ENCODE results near the gene OR2L8. TPM values are rescaled to one million over a fixed set of nuclear protein-coding genes. Genes with fewer than 3 reads are reported as not detected.
"Not testable (repeated sequence)": the region's sequence is repeated elsewhere in the genome, so short reads cannot be mapped to it uniquely, and the experiment has no call there.

Gene OR2L8
- total RNA-seq, 2 experiments from 2014 or later, result not detected

DNA sequence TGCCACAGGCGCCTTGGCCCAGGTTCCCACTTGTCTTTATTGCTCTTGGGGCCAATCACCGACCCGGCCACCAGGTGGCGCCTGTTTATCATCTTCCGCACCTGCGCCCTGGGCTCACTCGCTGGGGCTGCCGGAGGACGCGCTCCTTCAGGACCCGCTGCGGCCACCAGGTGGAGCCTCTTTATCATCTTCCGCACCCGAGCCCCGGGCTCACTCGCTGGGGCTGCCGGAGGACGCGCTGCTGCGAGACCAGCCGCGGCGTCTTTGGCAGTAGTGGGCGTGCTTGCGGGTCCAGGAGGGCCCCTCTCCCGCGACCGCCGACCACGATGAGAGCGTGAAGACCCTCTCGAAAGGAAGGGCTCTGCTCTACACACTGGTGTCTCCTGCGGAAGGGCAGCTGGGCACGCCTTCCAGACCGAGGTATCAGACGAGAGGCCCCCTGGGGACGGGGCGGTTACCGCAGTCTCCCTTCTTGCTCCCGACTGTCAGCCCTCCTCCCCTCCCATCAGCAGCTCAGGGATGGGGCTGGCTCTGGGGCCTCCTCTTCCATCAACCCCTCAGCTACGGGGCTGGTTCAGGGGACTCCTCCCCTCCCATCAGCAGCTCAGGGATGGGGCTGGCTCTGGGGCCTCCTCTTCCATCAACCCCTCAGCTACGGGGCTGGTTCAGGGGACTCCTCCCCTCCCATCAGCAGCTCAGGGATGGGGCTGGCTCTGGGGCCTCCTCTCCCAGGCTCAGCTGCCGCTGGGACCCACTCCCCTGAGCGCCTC lies 11.5 kb upstream of the OR2L8 start:
- H3K27ac Mint-ChIP-seq, result peak overlapping the region; percentile 58
- H3K36me3 Mint-ChIP-seq, H3K9me3 Mint-ChIP-seq, POLR2A ChIA-PET, H3K4me1 Mint-ChIP-seq, H3K27me3 Mint-ChIP-seq: not testable (repeated sequence)
- peak; percentile 98 for ATAC-seq (ENCODE audit: low read depth)
- peak overlapping the region; percentile 76 for H3K4me3 Mint-ChIP-seq
- DNase-seq, result peak; percentile 88

DNA sequence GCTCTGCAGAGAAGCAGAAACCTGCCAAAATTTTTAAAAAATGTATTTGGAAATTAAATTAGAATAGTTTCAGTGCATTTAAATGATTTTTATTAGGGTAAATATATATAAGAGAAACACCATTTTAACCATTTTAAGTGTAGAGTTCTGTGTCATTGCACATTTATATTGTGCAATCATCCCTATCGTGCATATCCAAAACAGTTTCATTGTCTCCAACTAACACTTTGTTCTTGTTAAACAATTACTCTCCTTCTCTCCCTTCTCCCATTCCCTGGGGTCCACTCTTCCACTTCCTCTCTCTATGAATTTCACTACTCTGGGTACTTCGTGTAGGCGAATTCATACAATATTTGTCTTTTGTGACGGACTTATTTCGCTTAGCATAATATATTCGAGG lies 6.0 kb upstream of the OR2L8 start:
- Mint-ChIP-seq H3K27ac (no peak overlapping the region), H3K9me3 (no peaks in the 10 kb centered on the region), H3K4me1 (no peaks in the 10 kb centered on the region), H3K4me3 (no peak overlapping the region), H3K27me3 (no peaks in the 10 kb centered on the region), H3K36me3 (no peaks in the 10 kb centered on the region)
- POLR2A ChIA-PET, result no interaction called here
- no peak for DNase-seq
- ATAC-seq (ENCODE audit: low read depth), result no peak

DNA sequence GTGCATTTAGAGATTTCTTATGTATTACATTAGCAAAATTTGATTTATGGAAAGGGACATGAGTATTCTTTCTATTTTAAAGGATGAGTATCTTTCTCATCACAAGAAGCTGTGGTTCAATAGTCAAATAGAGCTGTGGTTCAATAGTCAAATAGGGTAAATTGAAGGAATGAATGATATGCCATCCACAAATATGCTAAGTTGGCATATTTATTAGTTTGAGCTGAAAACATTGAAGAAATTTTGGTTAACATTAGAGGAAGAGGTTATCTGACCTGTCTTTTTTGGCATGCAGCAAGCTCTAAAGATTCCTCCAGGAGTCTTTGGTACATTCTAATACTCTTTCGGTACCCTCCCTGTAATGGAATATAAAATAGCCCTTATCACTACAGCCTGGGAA lies 4.8 kb downstream of the OR2L8 start:
- ATAC-seq (ENCODE audit: low read depth) (no peak), DNase-seq (no peak)
- no peaks in the 10 kb centered on the region for H3K36me3 Mint-ChIP-seq
- H3K27me3 Mint-ChIP-seq, result no peaks in the 10 kb centered on the region
- no peaks in the 10 kb centered on the region for H3K4me1 Mint-ChIP-seq
- POLR2A ChIA-PET, result no interaction called here
- H3K27ac Mint-ChIP-seq, result no peak overlapping the region
- peaks cover 5% of the 10 kb centered on the region for H3K9me3 Mint-ChIP-seq
- H3K4me3 Mint-ChIP-seq, result no peak overlapping the region

DNA sequence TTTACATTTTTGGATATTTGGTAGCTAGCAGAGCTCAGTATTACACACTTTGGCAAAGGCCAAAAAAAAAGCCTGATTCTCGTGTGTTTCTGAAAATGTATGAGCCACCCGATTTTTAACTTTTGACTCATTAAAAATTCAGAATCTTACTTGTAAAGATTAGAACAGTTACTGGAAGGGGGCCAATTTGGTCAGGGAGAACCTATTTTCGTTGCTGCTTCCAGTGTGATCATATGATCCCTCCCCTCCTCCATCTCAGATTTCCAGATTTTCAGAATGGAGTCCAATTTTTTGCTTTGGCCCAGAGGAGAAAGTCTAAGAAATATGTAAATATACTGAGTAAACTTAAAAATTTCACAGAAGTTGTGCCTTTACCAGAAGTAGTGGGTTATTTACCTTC lies 13.1 kb downstream of the OR2L8 start:
- H3K36me3 Mint-ChIP-seq, result no peaks in the 10 kb centered on the region
- peaks cover 7% of the 10 kb centered on the region for H3K9me3 Mint-ChIP-seq
- DNase-seq (no peak), ATAC-seq (ENCODE audit: low read depth) (no peak)
- no peak overlapping the region for H3K27ac Mint-ChIP-seq
- H3K4me3 Mint-ChIP-seq, result no peak overlapping the region
- H3K27me3 Mint-ChIP-seq, result no peaks in the 10 kb centered on the region
- POLR2A ChIA-PET, result no interaction called here
- peaks cover 1% of the 10 kb centered on the region for H3K4me1 Mint-ChIP-seq

DNA sequence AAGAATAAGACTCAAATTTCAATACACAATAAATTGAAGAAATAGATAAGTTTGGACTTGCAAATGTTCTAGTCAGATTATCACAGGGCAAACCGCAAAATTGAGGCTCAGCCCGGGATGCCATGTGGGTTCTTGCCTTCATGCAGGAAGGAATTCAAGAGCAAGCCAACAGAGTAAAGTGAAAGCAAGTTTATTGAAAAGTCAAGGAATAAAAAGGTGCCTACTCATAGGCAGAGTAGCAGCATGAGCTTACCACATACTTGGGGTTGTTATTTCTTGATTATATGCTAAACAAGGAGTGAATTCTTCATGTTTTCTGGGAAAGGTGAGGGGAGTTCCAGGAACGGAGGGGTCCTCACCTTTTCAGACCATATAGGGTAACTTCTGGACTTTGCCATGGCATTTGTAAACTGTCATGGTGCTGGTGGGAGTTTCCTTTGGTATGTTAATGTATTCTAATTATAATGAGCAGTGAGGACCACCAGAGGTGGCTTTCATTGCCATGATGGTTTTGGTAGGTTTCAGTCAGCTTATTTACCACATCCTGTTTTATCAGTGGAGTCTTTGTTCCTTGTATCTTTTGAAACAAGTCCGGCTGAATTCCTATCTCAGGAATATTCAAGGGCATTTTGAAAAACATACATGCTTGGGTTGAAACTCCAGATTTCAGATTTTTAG lies 14.4 kb downstream of the OR2L8 start:
- peak; percentile 52 for ATAC-seq (ENCODE audit: low read depth)
- POLR2A ChIA-PET, result no interaction called here
- no peak for DNase-seq
- H3K4me1 Mint-ChIP-seq, result peaks cover 4% of the 10 kb centered on the region
- no peaks in the 10 kb centered on the region for H3K36me3 Mint-ChIP-seq
- no peak overlapping the region for H3K27ac Mint-ChIP-seq
- no peaks in the 10 kb centered on the region for H3K27me3 Mint-ChIP-seq
- peaks cover 4% of the 10 kb centered on the region for H3K9me3 Mint-ChIP-seq
- no peak overlapping the region for H3K4me3 Mint-ChIP-seq

DNA sequence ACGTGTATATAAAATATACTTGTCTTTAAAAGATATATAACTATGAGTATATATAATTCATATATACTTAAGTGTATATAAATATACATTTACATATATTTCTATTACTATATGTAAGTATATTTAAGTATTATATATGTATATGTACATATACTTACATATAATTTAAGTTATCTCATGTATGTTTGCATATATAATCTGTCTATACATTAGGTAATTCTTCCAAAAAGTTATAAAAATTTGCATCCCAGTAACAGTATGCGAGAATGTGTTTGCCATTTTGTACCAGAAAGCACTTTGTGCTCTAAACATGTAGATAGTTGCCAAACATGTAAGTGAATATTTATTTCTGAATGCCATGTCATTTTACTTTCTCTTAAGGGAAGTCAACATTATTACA lies 16.3 kb downstream of the OR2L8 start, which contains the start of gene OR2AK2:
TSS of gene OR2AK2 (plus strand) at position 301 of the 400 bp plus-strand sequence. CDS start 144 bp downstream, outside the sequence.
- POLR2A ChIA-PET, result no interaction called here
- DNase-seq (no peak), ATAC-seq (ENCODE audit: low read depth) (no peak)
- Mint-ChIP-seq H3K9me3 (peaks cover 5% of the 10 kb centered on the region), H3K36me3 (no peaks in the 10 kb centered on the region), H3K4me1 (peaks cover 4% of the 10 kb centered on the region), H3K4me3 (no peak within 1 kb of the TSS), H3K27ac (no peak within 1 kb of the TSS), H3K27me3 (no peaks in the 10 kb centered on the region)

DNA sequence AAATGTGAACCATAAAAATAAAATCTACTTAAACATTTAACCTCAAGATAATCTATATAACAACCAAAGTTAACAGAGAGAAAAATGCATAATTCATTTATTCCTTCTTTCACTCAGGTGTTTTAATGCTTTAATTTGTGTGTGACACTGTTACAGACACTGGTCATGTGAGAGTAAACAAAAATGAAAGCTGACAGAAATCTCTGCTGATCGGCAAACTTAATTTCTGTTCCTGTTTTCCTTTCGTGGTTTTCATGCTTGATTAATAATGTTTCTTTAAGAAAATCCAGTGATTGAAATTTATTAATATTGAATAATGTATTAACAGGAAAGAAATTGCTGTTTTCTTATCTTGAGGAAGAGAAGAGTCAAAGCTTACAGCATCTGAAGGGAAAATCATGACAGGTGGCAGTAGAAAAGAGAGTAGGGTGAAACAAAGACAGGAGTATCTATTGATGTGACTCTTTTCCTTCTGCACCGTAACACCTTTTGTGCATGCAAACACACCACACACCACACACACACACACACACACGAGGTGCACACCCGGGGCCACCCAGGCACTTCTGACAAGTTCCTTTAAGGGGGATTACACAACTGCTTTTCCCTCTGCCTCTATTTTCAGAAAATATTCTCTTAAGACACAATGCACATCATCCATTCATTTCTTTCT lies 18.0 kb downstream of the OR2L8 start:
- peak overlapping the region; percentile 51 for H3K4me3 Mint-ChIP-seq
- peaks cover 3% of the 10 kb centered on the region for H3K9me3 Mint-ChIP-seq
- no peaks in the 10 kb centered on the region for H3K36me3 Mint-ChIP-seq
- POLR2A ChIA-PET, result no interaction called here
- ATAC-seq (ENCODE audit: low read depth), result no peak
- peaks cover 4% of the 10 kb centered on the region for H3K4me1 Mint-ChIP-seq
- DNase-seq, result no peak
- H3K27ac Mint-ChIP-seq, result peak overlapping the region; percentile 67
- H3K27me3 Mint-ChIP-seq, result no peaks in the 10 kb centered on the region

DNA sequence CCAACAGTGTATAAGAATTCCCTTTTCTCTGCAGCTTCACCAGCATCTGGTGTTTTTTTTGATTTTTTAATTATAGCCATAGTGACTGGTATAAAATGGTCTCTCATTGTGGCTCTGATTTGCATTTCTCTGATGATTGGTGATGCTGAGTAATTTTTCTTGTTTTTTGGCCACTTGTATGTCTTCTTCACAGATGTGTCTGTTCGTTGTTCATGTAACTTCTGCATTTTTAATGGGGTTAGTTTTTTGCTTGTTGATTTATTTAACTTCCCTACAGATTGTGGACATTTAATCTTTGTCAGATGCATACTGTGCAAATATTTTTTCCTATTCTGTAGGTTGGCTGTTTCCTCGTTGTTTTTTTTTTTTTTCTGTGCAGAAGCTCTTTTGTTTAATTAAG lies 44.3 kb downstream of the OR2L8 start:
- Mint-ChIP-seq H3K36me3 (no peaks in the 10 kb centered on the region), H3K9me3 (peaks cover 2% of the 10 kb centered on the region), H3K27me3 (no peaks in the 10 kb centered on the region), H3K4me3 (no peak overlapping the region), H3K4me1 (no peaks in the 10 kb centered on the region), H3K27ac (no peak overlapping the region)
- DNase-seq (no peak), ATAC-seq (ENCODE audit: low read depth) (no peak)
- POLR2A ChIA-PET, result no interaction called here

DNA sequence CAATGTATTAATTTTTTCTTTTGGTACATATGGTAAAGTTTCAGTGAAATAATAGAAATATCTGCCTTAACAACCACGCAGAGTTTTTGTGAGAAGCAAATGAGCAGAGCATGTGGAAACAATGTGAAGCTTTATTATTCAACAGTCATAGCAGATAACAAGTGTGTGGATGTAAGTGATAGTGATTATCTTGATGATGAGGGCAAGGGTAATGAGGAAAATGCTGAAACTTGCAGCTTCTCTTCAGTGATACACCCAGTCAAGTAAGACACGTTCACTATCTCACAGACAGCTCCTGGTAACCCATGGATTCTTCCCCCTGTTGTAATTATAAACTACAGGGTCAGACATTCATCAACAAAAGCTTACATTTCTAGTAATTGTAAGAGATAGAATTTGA lies 50.2 kb downstream of the OR2L8 start:
- Mint-ChIP-seq H3K4me1 (no peaks in the 10 kb centered on the region), H3K36me3 (no peaks in the 10 kb centered on the region), H3K9me3 (no peaks in the 10 kb centered on the region), H3K27me3 (no peaks in the 10 kb centered on the region), H3K27ac (no peak overlapping the region), H3K4me3 (no peak overlapping the region)
- ATAC-seq (ENCODE audit: low read depth) (no peak), DNase-seq (no peak)
- POLR2A ChIA-PET, result no interaction called here

Other genes starting within 250 kb of the OR2L8 start
- gene OR6F1, start 232.2 kb upstream of the OR2L8 start, total RNA-seq, result not detected
- not detected for gene OR14K1, start 210.2 kb upstream of the OR2L8 start, total RNA-seq
- gene OR14A2, start 200.7 kb upstream of the OR2L8 start, total RNA-seq, result not detected
- not detected for gene OR1C1, start 188.3 kb upstream of the OR2L8 start, total RNA-seq
- gene OR14A16, start 124.7 kb upstream of the OR2L8 start, total RNA-seq, result not detected
- not detected for gene OR11L1, start 107.0 kb upstream of the OR2L8 start, total RNA-seq
- under 1 TPM; 0.08 to 0.09 TPM for gene TRIM58, start 91.7 kb upstream of the OR2L8 start, total RNA-seq
- not detected for gene OR2W3, start 53.3 kb upstream of the OR2L8 start, total RNA-seq
- gene OR2T8, start 28.6 kb upstream of the OR2L8 start, total RNA-seq, result not detected
- not detected for gene OR2AJ1, start 24.0 kb upstream of the OR2L8 start, total RNA-seq
- not detected for gene OR2AK2, start 16.4 kb downstream of the OR2L8 start, total RNA-seq
- not detected for gene OR2L5, start 64.8 kb downstream of the OR2L8 start, total RNA-seq
- gene OR2L2, start 81.2 kb downstream of the OR2L8 start, total RNA-seq, result under 1 TPM; 0.06 to 0.19 TPM
- not detected for gene OR2L3, start 98.0 kb downstream of the OR2L8 start, total RNA-seq
- not detected for gene OR2L13, start 146.3 kb downstream of the OR2L8 start, total RNA-seq
- not detected for gene OR2M5, start 196.3 kb downstream of the OR2L8 start, total RNA-seq
- gene OR2M2, start 226.0 kb downstream of the OR2L8 start, total RNA-seq, result not detected
- gene OR2M3, start 248.4 kb downstream of the OR2L8 start, total RNA-seq, result not detected